Measurements from ENCODE around the gene MAPT.
"Not testable (repeated sequence)": the region's sequence is repeated elsewhere in the genome, so short reads cannot be mapped to it uniquely, and the experiment has no call there.

The MAPT gene

GRCh38 chr17:46019408-46019925, 125.1 kb downstream of the MAPT start:
- not testable (repeated sequence) for DNase-seq

- DNase-seq = no peak
These were observed 125.8 kb downstream of the MAPT start for GRCh38 chr17:46020023-46020761.

DNA sequence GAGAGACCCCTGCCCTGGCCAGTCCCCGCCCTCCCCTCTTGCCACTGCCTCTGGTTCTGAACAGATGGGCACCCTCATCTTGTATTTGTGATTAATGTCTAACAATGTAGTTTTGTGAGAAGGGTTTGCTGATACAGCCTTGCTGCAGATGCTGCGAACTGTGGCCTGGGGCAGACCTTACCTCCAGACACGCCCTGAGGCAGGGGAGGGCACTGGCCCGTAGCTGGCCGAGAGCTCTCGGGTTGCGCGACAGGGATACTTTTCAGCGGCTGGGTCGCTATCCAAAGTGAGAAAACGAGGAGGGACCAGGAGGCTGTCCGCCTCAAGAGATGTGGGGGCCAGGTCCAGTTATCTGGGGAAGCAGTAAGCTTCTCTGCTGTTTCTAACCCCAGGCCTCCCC, 126.6 kb downstream of the MAPT start:
- DNase-seq = no peak

DNA sequence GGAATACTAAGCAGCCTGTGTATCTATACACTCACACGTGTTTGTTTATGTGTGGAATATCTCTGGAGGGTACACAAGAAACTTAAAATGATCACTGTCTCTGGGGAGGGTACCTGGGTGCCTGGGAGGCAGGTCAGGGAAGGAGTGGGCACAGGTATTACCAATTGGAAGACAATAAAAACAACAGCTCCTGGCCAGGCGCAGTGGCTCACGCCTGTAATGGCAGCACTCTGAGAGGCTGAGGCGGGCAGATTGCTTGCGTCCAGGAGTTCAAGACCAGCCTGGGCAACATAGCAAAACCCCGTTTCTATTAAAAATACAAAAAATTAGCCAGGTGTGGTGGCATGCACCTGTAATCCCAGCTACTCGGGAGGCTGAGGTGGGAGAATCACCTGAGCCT, 129.0 kb downstream of the MAPT start:
- DNase-seq = not testable (repeated sequence)

- DNase-seq = no peak
These were observed 129.5 kb downstream of the MAPT start for GRCh38 chr17:46023783-46024388.

GRCh38 chr17:46024590-46024989, 130.2 kb downstream of the MAPT start:
- no peak for DNase-seq

DNA sequence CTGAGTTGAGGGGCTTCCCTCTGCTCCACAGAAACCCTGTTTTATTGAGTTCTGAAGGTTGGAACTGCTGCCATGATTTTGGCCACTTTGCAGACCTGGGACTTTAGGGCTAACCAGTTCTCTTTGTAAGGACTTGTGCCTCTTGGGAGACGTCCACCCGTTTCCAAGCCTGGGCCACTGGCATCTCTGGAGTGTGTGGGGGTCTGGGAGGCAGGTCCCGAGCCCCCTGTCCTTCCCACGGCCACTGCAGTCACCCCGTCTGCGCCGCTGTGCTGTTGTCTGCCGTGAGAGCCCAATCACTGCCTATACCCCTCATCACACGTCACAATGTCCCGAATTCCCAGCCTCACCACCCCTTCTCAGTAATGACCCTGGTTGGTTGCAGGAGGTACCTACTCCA, 130.7 kb downstream of the MAPT start:
- DNase-seq = no peak

DNA sequence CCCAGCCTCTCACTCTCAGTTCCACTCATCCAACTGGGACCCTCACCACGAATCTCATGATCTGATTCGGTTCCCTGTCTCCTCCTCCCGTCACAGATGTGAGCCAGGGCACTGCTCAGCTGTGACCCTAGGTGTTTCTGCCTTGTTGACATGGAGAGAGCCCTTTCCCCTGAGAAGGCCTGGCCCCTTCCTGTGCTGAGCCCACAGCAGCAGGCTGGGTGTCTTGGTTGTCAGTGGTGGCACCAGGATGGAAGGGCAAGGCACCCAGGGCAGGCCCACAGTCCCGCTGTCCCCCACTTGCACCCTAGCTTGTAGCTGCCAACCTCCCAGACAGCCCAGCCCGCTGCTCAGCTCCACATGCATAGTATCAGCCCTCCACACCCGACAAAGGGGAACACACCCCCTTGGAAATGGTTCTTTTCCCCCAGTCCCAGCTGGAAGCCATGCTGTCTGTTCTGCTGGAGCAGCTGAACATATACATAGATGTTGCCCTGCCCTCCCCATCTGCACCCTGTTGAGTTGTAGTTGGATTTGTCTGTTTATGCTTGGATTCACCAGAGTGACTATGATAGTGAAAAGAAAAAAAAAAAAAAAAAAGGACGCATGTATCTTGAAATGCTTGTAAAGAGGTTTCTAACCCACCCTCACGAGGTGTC, 131.3 kb downstream of the MAPT start:
- DNase-seq = no peak

DNA sequence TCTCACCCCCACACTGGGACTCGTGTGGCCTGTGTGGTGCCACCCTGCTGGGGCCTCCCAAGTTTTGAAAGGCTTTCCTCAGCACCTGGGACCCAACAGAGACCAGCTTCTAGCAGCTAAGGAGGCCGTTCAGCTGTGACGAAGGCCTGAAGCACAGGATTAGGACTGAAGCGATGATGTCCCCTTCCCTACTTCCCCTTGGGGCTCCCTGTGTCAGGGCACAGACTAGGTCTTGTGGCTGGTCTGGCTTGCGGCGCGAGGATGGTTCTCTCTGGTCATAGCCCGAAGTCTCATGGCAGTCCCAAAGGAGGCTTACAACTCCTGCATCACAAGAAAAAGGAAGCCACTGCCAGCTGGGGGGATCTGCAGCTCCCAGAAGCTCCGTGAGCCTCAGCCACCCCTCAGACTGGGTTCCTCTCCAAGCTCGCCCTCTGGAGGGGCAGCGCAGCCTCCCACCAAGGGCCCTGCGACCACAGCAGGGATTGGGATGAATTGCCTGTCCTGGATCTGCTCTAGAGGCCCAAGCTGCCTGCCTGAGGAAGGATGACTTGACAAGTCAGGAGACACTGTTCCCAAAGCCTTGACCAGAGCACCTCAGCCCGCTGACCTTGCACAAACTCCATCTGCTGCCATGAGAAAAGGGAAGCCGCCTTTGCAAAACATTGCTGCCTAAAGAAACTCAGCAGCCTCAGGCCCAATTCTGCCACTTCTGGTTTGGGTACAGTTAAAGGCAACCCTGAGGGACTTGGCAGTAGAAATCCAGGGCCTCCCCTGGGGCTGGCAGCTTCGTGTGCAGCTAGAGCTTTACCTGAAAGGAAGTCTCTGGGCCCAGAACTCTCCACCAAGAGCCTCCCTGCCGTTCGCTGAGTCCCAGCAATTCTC, 132.1 kb downstream of the MAPT start:
- DNase-seq = no peak

- DNase-seq = no peak
These were observed 133.0 kb downstream of the MAPT start for GRCh38 chr17:46027048-46027975.

GRCh38 chr17:46027976-46028325, 133.6 kb downstream of the MAPT start:
- DNase-seq = no peak

GRCh38 chr17:46028374-46028773, 134.0 kb downstream of the MAPT start:
- no peak for DNase-seq

GRCh38 chr17:46028981-46029565, 134.7 kb downstream of the MAPT start:
- DNase-seq = no peak

- no peak for DNase-seq
These were observed 135.3 kb downstream of the MAPT start for GRCh38 chr17:46029627-46030026.

DNA sequence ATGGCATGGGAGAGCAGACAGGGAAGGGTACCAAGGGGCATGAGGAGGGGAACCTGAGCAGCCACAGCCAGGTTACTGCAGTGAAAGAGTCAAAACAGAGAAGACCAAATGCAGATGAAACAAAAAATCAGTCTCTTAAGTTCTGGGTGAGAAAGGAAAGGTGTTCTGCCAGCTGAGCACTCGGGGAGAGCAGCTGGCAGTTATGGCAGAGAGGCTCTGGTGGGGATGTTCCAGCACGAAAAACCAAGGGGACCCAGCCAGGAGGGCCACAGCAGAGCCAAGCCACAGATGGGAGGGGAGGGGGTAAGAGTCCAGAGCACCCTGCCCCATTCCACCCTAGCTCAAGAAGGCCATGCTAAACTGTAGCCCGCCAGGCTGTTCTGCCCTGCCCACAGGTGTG, 136.4 kb downstream of the MAPT start:
- no peak for DNase-seq

DNA sequence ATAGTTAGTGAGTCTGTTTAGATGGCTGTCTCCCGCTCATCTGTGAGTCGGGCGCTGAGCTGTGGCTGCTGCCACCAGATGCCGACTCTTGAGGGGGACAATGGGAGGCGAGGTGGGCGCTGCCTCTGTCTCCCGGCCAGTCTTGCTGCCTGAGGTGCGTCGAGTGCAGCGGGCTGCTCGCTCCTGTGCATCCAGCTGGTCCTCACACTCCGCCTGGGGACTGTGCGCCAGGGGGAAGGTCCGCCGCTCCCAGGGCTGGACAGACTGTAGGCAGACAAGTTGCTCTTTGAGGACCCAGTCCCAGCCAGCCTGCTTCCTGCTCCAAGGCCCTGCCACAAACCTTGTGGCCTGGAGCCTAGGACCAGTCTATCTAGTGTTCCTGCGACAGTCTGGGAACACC, 137.1 kb downstream of the MAPT start:
- DNase-seq = no peak

DNA sequence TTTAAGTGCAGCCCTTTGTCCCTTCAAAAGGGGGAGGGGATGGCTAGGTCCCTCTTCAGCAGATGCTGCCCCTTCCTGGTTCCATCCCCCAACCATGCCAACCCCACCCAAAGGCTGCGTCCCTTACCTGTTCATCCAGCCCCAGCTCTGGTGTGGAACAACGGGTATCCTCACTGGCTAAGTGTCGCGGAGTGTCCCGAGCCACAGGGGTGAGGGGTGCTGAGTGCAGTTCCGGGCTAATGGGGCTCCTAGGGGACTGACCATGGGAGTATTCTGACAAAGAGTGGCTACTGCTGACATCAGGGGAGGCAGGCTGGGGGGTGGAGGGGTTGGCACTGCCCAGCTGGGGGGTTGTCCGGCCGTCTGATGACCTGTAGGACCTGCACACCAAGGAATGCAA, 137.6 kb downstream of the MAPT start:
- no peak for DNase-seq

- DNase-seq = no peak
These were observed 138.6 kb downstream of the MAPT start for GRCh38 chr17:46032909-46033308.

DNA sequence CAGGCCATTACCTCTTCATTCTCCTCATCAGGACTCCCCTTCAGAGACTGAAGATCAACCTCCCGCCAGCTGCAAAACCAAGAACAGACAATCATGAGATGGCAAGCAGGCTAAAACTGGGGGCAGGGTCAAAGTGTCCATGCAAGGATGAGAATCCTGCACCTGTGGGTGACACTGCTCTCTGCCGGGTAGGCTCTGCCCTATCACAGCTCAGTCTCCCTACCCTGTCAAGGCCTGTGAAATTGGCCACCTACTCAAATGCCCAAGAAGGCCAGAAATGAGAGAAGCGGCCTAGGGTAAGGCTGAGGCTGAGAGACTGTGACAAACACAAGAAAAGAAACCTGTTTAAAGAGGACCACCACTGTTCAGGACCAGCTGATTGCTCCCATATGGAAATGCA, 139.0 kb downstream of the MAPT start:
- DNase-seq = no peak

DNA sequence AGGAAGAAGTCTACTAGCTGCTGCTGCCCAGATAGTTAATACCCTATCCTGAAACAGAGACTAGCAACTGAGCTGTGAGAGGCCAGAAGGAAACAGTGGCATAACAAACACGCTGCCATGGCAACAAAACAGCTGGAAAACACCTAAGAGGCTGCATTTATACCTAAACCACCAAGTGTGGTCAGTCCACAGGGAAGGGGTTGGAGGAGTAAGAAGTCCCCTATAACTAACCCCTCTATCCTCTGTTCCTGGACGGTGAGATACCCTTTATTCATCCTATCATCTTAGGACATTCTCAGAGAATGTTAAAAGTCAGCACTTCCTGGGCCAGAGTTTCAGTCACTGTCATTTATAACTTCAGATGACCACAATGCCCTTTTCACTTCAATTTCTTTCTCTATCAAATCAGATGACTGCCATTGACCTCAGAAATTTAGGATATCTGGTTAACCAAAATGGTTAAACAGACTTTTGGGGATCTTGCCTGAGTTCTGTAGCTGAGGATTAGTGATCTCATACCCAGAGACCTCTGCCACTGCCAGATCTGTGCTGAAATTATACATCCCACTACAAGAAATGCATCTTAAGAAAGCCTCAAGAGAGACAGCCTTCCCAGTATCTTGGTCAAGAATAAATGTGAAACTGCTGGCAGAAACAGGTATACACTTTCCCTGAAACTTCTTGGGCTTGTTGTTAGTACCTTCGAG, 140.9 kb downstream of the MAPT start:
- DNase-seq = no peak

DNA sequence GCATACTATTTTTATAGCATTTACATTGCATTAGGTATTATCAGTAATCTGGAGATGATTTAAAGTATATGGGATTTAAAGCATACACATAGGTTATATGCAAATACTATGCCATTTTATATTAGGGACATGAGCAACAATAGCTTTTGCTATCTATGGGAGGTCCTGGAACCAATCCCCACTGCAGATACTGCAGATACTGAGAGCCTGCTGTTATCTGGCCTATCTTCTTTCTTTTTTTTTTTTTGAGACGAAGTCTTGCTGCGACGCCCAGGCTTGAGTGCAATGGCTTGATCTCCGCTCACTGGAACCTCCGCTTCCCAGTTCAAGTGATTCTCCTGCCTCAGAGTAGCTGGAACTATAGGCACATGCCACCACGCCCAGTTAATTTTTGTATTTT, 142.1 kb downstream of the MAPT start:
- no peak for DNase-seq
